GM23338 (cell line): ENCODE measurements around the gene ARMH4. TPM values are rescaled to one million over a fixed set of nuclear protein-coding genes. Genes with fewer than 3 reads are reported as not detected.

Source experiments
- CREB1 ChIP-seq: fragments of 250-450 bp; sonication (Bioruptor Pico); IDR thresholded peaks from 2 replicates; pipeline ENCODE4 v1.5.0; 2020; ENCODE audit warnings: low read depth, mild to moderate bottlenecking, moderate library complexity
- ETS1 ChIP-seq: IDR thresholded peaks from 2 replicates; pipeline ENCODE4 v1.6.1; 2016; ENCODE audit warnings: antibody characterized with exemption
- EZH2 ChIP-seq: fragments of 200-600 bp; sonication (generic); IDR thresholded peaks from one replicate; pipeline ENCODE4 v1.8.0; 2017; ENCODE audit warnings: antibody characterized with exemption, mild to moderate bottlenecking, low read depth; ENCODE audit not compliant: unreplicated experiment
- EZH2phosphoT487 ChIP-seq: fragments of 200-600 bp; sonication (generic); IDR thresholded peaks from one replicate; pipeline ENCODE4 v1.8.1; 2018; ENCODE audit warnings: antibody characterized with exemption; ENCODE audit not compliant: unreplicated experiment
- POLR2AphosphoS5 ChIP-seq: IDR thresholded peaks from 2 replicates; pipeline ENCODE4 v1.6.1; 2016; ENCODE audit warnings: antibody characterized with exemption, low read depth
- STAT1 ChIP-seq: IDR thresholded peaks from one replicate; pipeline ENCODE4 v1.6.1; 2016; ENCODE audit warnings: antibody characterized with exemption; ENCODE audit not compliant: unreplicated experiment
- ZNF462 ChIP-seq: fragments of 250-450 bp; sonication (Bioruptor Pico); IDR thresholded peaks from 2 replicates; pipeline ENCODE4 v1.5.0; 2020; ENCODE audit warnings: mild to moderate bottlenecking, moderate library complexity
- polyA plus RNA-seq: library from polyadenylated mRNA; unstranded; fragments of >200 nt; fragmentation: Nextera tagmentation; extraction: Ambion mirVana; gene quantifications from 2 replicates; pipeline ENCODE4 v1.2.1, GENCODE V29; 2016
- total RNA-seq: library from RNA; depleted of rRNA; stranded (reverse); fragments of >200 nt; shearing (Covaris generic); gene quantifications from 2 replicates; pipeline ENCODE4 v1.2.3, GENCODE V29; 2014
- TF ChIP-seq, protein P1 (sequence below), 2 experiments: fragments of 200-600 bp in 1 of 2; sonication (generic) in 1 of 2; conservative IDR thresholded peaks; 2 replicates each; pipeline versions ENCODE4 v1.5.1 to v1.6.1; 2016 to 2017; ENCODE audit warnings: antibody characterized with exemption in 2 of 2, low read depth in 2 of 2, mild to moderate bottlenecking in 2 of 2, moderate library complexity in 1 of 2

The ARMH4 gene
- total and polyA plus RNA-seq, 2 experiments from 2014 or later: 15.5 to 20.2 TPM

DNA sequence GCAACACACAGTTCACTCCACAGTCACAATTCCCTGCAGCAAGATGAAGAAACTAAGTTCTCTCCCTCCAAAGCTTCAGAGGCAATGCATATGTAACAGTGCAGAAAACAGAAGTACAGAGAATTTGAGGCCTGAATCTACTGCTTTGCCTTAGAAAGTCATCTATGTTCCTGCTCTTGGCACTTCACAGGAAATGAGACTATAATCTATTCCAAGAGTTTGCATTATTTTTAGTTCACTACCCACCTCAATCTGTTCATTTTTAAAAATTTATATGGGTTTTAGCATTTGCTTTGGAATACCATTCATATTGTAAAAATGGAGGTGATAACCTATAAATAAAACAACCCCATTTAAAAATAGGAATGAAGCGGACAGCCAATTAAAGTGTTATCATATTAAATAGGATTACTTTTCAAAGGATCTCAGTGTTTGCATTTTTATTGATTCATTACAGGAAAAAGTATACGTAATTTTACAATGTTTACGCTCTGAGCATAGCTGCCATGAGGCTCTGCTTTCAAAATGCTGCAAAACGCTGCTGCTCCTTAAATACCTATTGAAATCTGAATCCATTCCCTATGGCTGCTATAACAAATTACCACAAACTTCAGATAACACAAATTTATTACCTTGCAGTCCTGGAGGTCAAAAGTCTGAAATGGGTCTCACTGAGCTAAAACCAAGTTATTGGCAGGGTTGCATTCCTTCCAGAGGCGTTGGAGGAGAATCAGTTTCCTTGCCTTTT, 60.0 kb downstream of the ARMH4 start (continued):
- TF ChIP-seq ZNF462 (CRISPR knock-in tag) (no peak), CREB1 (CRISPR knock-in tag) (no peak), POLR2AphosphoS5 (no peak), ETS1 (no peak), EZH2phosphoT487 (no peak), EZH2 (no peak), STAT1 (no peak)
- TF ChIP-seq, protein P1, sequence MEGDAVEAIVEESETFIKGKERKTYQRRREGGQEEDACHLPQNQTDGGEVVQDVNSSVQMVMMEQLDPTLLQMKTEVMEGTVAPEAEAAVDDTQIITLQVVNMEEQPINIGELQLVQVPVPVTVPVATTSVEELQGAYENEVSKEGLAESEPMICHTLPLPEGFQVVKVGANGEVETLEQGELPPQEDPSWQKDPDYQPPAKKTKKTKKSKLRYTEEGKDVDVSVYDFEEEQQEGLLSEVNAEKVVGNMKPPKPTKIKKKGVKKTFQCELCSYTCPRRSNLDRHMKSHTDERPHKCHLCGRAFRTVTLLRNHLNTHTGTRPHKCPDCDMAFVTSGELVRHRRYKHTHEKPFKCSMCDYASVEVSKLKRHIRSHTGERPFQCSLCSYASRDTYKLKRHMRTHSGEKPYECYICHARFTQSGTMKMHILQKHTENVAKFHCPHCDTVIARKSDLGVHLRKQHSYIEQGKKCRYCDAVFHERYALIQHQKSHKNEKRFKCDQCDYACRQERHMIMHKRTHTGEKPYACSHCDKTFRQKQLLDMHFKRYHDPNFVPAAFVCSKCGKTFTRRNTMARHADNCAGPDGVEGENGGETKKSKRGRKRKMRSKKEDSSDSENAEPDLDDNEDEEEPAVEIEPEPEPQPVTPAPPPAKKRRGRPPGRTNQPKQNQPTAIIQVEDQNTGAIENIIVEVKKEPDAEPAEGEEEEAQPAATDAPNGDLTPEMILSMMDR (conservative IDR thresholded peaks at IDR 0.05; ENCODE audit: low read depth in 2 of 2): no peak
